HG02571 (cell line): Measurements from ENCODE around the gene OR1E1.
"Not testable (repeated sequence)": the region's sequence is repeated elsewhere in the genome, so short reads cannot be mapped to it uniquely, and the experiment has no call there.

ENCODE experiments used
- ATAC-seq: cut with Tn5 transposase; IDR thresholded peaks from one replicate; pipeline ENCODE4 v1.9.1; 2021; ENCODE audit warnings: mild to moderate bottlenecking, moderate library complexity; ENCODE audit not compliant: unreplicated experiment

The OR1E1 gene, protein sequence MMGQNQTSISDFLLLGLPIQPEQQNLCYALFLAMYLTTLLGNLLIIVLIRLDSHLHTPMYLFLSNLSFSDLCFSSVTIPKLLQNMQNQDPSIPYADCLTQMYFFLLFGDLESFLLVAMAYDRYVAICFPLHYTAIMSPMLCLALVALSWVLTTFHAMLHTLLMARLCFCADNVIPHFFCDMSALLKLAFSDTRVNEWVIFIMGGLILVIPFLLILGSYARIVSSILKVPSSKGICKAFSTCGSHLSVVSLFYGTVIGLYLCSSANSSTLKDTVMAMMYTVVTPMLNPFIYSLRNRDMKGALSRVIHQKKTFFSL

DNA sequence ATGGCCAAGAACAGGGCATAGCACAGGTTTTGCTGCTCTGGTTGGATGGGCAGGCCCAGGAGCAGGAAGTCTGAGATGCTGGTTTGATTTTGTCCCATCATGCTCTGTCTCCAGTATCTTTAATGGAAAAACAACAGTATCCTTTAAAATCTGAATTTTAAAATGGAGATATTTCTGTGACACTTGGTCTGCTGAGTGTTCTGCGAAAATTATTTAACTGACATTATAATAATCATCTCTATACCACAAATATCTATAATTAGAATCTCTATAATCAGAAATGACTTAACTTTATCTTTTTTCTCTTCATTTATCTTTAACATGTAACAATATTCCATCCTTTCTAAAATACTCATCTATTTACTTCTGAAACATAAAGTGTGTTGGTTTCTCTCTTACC, at the start of gene OR1E1:
OR1E1 (minus strand) TSS at position 101 of the 400 bp plus-strand sequence; CDS start at position 101, 0 bp downstream.
- no peak for ATAC-seq

DNA sequence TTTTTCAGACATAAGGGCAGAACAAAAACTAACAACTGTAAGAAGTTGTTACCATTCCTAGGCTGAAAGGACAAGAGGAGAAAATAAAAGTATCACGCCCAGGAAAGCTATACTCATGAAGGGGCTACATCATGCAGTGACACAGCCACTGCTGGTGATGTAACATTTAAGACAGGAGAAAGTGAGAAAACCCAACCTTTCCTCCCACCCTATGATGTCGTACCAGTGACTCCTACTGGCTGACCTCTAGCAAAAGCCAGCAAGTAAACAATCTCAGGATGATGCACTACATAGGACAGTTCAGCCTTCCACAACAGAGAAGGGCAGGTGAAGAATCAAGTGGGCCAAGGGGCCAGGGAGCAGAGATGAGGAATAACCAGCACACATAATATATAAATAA, 49.4 kb upstream of the OR1E1 start:
- ATAC-seq, result no peak

DNA sequence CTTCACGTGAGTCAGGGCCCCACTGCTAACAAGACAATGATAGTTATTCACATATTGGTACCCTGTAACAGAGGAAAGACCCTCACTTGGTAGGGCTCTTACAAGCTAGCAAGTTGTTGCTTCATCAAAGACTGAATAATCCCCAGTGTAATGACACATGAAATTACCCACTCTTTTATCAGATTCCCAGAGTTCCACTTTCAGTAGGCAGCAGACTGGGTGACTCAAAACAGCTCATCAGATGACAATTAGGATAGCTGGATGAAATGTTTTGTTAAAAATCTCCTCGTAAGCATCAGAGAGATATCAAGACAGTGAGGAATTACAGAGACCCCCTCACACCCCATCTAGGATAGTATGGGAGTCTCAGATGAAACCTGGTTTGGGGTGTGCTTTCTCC, 42.2 kb upstream of the OR1E1 start:
- ATAC-seq, result no peak

DNA sequence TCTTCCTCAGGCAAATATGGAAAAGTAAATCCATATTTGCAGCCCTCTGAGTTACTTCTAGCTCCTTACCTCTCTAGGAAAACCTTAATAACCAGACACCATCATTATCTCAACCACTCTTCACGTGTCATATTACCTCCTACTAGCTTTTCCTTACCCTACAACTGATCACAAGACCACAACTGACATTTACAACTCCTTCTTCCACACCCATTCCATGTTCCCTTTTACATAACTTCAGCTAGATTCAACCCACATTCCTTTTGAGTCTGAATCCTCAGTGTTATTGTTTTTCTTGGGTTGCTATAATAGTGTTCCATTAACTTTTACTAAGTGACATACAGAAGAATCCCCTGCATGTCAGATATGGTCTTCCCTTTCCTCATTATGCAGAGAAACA, 40.2 kb upstream of the OR1E1 start:
- no peak for ATAC-seq

DNA sequence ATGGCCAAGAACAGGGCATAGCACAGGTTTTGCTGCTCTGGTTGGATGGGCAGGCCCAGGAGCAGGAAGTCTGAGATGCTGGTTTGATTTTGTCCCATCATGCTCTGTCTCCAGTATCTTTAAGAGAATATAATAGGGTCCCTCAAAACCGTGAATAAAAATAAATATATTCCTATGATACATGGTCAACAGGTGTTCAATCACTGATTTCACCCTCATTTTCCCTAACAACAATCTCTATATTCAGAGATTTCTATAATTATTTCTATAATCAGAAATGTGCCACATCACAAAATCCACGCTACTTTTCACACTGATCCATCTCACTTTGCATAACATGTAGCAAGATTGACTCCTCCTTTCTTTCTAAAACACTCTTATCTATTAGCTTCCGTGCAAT, 35.5 kb upstream of the OR1E1 start, which contains the start of gene OR1E2:
OR1E2 (minus strand) TSS at position 101 of the 400 bp plus-strand sequence; CDS start at position 101, 0 bp downstream.
- ATAC-seq, result no peak

DNA sequence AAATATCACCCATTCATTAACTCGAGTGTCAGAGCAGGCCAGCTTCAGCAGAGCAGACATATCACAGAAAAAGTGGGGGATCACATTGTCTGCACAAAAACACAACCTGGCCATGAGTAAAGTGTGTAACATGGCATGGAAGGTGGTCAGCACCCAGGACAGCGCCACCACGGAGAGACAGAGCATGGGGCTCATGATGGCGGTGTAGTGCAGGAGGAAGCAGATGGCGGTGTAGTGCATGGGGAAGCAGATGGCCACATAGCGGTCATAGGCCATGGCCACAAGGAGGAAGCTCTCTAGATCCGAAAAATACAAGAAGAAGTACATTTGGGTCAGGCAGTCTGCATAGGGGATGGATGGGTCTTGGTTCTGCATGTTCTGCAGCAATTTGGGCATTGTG, 35.0 kb upstream of the OR1E1 start:
- ATAC-seq, result not testable (repeated sequence)

DNA sequence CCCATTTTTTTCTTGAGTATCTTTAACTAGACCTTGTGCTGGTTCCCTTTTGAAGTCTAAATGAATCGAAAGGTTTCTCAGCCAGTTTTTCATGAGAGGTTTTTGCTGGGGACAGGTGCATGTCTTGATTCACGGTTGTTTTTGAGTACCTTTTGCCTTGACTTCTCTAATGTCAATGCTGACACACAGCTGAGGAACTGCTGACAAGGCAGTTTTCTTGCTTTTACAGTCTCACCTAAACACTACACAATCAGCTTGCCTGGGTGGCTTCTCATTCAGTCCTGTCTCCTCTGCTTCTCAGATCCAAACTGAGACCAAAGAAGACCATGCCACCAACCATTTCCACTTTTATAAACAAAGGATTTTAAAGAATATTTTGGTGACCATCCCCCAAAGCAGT, 20.0 kb upstream of the OR1E1 start:
- no peak for ATAC-seq

DNA sequence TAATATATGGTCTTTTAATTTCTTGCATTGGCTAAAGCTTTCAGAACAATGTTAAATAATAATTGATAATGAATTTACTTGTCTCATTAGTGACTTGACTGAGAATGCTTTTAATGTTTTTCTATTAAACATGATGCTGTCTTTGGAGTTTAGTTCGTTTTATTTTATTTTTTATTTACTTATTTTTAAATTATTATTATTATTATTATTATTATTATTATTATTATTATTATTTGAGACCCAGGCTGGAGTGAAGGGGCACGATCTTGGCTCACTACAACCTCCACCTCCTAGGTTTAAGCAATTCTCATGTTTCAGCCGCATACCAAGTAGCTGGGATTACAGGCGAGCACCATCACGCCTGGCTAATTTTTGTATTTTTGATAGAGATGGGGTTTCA, 17.4 kb upstream of the OR1E1 start:
- ATAC-seq, result no peak

DNA sequence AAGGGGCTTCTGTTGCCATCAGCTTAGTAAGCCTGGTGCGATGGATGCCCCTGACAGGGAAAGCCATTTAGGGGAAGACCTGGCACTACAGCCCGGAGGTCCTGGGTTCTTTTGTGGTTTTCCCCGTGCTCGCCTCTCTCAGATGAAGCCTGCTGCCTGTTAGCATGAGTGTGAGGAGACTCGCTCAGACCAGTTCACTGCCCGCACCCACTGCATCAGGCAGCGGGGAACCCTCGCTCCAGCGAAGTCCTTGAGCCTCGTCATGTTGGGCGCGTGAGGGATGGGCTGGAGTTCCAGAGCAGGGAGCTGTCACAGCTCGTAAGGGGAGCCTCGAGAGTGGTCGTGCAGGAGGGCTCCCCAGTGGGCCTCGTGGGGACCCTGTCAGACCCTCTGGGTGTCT, 14.0 kb upstream of the OR1E1 start:
- ATAC-seq, result not testable (repeated sequence)

DNA sequence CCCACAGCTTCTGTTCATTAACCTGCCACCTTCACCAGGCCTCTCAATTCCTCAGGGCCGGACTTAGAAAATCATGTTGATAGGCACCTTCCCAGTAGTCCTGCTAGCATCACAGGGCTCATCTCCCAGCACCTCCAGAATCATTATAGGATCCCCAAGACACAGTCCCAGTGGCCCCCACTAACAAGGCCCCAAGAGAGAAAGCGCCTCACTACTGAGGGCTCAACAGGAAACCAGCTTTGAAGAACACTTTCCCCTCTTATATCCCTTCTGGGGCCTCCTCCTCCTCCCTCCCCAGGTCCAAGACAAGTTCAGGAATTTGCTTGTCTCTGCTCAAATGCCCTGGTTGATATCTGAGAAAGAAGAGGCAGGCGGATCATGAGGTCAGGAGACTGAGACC, 12.9 kb upstream of the OR1E1 start, which contains the start of gene OR3A3:
OR3A3 (plus strand) TSS at position 301 of the 400 bp plus-strand sequence.
- ATAC-seq, result no peak

DNA sequence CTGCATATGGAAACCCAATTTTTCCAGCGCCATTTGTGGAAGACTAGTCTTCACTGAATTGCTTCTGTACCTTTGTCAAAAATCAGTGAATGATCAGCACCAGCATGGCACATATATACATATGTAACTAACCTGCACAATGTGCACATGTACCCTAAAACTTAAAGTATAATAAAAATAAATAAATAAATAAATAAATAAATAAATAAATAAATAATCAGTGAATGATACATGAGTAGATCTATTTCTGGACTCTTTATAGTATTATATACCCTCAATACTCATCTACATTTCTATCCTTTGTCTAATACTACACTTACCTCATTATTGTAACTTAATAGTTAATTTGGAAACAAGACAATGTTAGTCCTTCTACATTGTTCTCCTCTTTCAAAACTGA, 5.6 kb upstream of the OR1E1 start:
- not testable (repeated sequence) for ATAC-seq

DNA sequence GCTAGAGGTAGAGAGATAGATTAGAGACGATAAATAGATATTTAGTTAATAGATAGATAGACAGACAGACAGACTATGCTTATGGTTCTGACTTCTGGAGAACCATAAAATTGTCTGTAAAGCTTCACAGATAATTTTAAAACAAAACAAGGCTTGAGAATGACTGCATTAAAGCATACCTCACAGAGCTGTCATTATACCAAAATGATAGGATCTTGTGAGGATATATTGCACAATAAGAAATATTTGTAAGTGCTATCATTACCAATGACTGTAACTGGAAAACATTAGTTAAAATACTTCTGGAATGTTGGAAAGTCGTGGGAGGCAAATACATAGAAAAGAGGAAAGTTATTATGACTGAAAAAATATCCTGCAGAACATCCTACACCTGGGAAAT, 3.6 kb upstream of the OR1E1 start:
- ATAC-seq, result no peak

DNA sequence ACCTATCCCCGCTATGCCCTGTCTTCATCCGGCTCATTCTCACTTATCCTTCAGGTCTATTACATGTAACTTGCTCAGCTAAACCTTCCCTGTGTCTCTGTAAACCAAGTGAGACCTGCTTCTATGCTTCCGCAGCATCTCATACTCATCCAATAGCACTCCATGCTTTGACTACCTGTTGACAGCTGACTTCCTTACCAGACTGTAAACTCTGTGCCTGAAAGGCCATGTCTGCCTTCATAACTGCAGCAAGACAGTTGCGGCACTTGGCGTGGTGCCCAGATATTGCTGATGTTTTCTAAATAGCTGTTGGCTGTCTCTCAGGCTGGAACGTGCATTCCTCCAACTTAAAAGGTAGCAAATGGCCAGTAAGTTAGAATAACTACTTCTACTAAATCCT, 1.8 kb upstream of the OR1E1 start:
- ATAC-seq, result no peak

DNA sequence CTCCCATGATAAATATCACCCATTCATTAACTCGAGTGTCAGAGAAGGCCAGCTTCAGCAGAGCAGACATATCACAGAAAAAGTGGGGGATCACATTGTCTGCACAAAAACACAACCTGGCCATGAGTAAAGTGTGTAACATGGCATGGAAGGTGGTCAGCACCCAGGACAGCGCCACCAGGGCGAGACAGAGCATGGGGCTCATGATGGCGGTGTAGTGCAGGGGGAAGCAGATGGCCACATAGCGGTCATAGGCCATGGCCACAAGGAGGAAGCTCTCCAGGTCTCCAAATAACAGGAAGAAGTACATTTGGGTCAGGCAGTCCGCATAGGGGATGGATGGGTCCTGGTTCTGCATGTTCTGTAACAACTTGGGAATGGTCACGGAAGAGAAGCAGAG, 409 bp downstream of the OR1E1 start:
- not testable (repeated sequence) for ATAC-seq

DNA sequence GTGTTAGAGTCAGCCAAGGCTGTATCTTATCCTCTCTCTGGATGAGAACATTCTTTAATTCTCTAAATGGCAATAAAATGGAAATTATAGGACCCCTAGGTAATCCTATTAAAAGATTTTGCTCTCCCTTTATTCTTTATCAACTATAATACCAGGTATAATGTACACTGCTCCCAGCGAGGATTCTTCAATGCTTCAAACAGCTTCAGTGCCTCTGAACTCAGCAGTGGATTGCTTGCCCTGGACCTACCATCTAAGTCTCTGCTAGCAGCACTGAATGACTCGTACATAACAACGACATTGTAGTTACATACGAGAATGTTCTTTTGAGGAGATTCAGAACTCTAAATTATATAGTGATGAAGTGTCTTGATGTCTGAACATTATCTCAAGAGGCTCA, 8.4 kb downstream of the OR1E1 start:
- ATAC-seq, result no peak

DNA sequence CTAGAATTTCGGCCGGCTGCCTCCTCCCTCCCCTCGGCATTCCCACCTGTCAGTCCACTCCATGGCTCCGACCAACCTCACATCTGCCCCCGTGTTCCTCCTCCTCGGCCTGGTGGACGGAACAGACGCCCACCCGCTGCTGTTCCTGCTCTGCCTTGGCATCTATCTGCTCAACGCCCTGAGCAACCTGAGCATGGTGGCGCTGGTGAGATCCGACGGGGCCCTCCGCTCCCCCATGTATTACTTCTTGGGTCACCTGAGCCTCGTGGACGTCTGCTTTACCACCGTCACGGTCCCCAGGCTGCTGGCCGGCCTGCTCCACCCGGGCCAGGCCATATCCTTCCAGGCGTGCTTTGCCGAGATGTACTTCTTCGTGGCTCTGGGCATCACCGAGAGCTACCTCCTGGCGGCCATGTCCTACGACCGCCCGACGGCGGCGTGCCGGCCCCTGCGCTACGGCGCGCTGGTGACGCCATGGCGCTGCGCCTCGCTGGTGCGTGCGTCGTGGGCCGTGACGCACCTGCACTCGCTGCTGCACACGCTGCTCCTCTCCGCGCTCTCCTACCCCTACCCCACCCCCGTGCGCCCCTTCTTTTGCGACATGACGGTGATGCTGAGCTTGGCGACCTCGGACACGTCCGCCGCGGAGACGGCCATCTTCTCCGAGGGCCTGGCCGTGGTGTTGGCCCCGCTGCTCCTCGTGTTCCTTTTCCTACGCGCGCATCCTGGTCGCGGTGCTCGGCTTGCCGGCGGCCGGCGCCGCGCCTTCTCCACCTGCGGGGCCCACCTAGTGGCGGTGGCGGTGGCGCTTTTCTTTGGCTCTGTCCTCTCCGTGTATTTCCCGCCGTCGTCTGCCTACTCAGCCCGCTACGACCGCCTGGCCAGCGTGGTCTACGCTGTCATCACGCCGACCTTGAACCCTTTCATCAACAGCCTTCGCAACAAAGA, 12.1 kb downstream of the OR1E1 start, which contains the start of gene OR3A2:
OR3A2 (minus strand) TSS at position 440 of the 948 bp plus-strand sequence.
- ATAC-seq, result no peak

DNA sequence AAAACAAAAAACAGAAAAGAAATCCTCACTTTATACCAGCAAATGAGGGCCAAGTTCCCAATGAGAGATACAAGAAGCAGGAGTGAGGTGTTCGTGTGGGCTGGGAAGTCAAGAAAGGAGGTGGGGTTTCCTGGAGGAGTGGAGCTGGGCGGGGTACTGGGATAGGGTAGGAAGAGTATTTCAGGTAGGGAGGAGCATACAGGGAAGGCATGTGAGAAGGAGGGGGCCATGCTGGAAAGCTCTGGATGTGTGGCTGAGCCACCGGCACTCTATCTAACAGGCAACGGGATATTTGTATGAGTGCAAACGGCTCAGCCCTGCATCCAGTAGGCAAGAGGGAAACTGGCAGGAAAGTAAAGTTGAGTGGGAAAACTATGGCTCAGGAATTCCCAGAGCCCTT, 16.3 kb downstream of the OR1E1 start:
- ATAC-seq, result no peak

DNA sequence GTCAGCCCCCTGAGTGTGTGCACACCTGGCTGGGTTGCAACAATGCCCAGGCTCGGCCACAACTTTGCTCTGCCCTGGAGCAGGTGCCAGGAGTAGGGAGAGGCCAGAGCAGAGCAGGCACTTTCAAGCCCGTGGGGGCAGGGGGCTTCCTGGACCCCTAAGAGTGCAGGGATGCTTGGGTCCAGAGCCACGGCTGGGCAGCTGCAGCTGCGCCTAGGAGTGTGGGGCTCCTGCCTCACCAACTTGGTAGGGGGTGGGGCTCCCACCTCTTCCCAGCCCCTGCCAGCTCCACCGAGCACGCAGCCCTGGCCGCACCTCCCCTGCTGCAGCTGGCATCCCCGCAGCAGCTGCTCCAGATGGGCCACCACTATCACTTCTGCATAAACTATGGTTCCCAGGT, 19.9 kb downstream of the OR1E1 start:
- no peak for ATAC-seq

DNA sequence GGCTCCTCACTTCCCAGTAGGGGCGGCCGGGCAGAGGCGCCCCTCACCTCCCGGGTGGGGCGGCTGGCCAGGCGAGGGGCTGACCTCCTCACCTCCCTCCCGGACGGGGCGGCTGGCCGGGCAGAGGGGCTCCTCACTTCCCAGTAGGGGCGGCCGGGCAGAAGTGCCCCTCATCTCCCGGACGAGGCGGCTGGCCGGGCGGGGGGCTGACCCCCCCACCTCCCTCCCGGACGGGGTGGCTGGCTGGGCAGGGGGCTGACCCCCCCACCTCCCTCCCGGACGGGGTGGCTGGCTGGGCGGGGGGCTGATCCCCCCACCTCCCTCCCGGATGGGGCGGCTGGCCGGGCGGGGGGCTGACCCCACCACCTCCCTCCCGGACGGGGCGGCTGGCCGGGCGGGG, 27.0 kb downstream of the OR1E1 start:
- not testable (repeated sequence) for ATAC-seq
